H1 (cell line): ENCODE results near the gene MSL1. TPM values are rescaled to one million over a fixed set of nuclear protein-coding genes. Genes with fewer than 3 reads are reported as not detected.

Source experiments
- CTCF ChIA-PET: fragments of 300-600 bp; sonication (Branson Sonifier 250); formaldehyde crosslinking; loops from one replicate; lab custom pipeline; 2021; ENCODE audit not compliant: partially characterized antibody; lab: Charles Lee
- POLR2A ChIA-PET: fragments of 300-600 bp; sonication (Branson Sonifier 250); formaldehyde crosslinking; loops from one replicate; lab custom pipeline; 2021; ENCODE audit warnings: inconsistent platforms; ENCODE audit not compliant: partially characterized antibody; lab: Charles Lee
- DNase-seq, 2 experiments: peaks; one replicate each; pipeline versions ENCODE4 v3.0.0 to v3.0.0-alpha.2; 2010 to 2022; ENCODE audit warnings: low spot score in 2 of 2, low read depth in 1 of 2, mixed read lengths in 1 of 2
- FAIRE-seq: peaks from 2 replicates; lab custom pipeline; 2011; peaks lifted over from hg19 to GRCh38; lab: Jason Lieb, UNC
- H2AFZ ChIP-seq: 2 replicates; pipeline ENCODE4 v1.8.1; 2012; ENCODE audit warnings: low read length, inconsistent platforms
- H2AK5ac ChIP-seq: 2 replicates; pipeline ENCODE4 v1.6.1; 2013; ENCODE audit warnings: low read depth, low read length
- H2BK120ac ChIP-seq: replicated peaks from 2 replicates; pipeline ENCODE3; 2013; ENCODE audit warnings: low read depth, low read length, inconsistent platforms
- H2BK12ac ChIP-seq: 2 replicates; pipeline ENCODE4 v1.6.1; 2013; ENCODE audit warnings: low read depth, low read length
- H2BK15ac ChIP-seq: 2 replicates; pipeline ENCODE4 v1.6.1; 2013; ENCODE audit warnings: low read length
- H2BK20ac ChIP-seq: 2 replicates; pipeline ENCODE4 v1.6.1; 2013; ENCODE audit warnings: low read length
- H2BK5ac ChIP-seq: 2 replicates; pipeline ENCODE4 v1.6.1; 2013; ENCODE audit warnings: low read depth, low read length
- H3K14ac ChIP-seq: 2 replicates; pipeline ENCODE4 v1.6.1; 2013; ENCODE audit warnings: inconsistent platforms; ENCODE audit not compliant: insufficient read length
- H3K18ac ChIP-seq: 2 replicates; pipeline ENCODE4 v1.6.1; 2013; ENCODE audit warnings: low read length; ENCODE audit errors: extremely low read depth
- H3K23ac ChIP-seq: 2 replicates; pipeline ENCODE4 v1.6.1; 2013; ENCODE audit warnings: inconsistent platforms; ENCODE audit not compliant: insufficient read length
- H3K23me2 ChIP-seq: 2 replicates; pipeline ENCODE4 v1.6.1; 2013; ENCODE audit warnings: low read depth, low read length
- H3K27ac ChIP-seq: 2 replicates; pipeline ENCODE4 v1.6.1; 2011; ENCODE audit warnings: low read depth, low read length, inconsistent platforms
- H3K27me3 ChIP-seq, 4 experiments: replicated peaks in 1 of 4; 1 replicate in 1 of 4; 2 replicates in 3 of 4; pipeline versions ENCODE4 v1.6.1 to v1.8.1; 2011 to 2013; ENCODE audit warnings: low read length in 3 of 4, mild to moderate bottlenecking in 3 of 4, inconsistent platforms in 2 of 4, mixed read lengths in 2 of 4, moderate library complexity in 1 of 4; ENCODE audit not compliant: control insufficient read depth in 3 of 4, insufficient read depth in 3 of 4; ENCODE audit errors: extremely low read depth in 1 of 4
- H3K36me3 ChIP-seq, 4 experiments: 2 replicates each; pipeline versions ENCODE4 v1.6.1 to v1.8.1; 2011 to 2013; ENCODE audit warnings: mild to moderate bottlenecking in 4 of 4, low read length in 3 of 4, moderate library complexity in 2 of 4, control low read depth in 1 of 4, inconsistent platforms in 1 of 4; ENCODE audit not compliant: insufficient read depth in 4 of 4, control insufficient read depth in 2 of 4
- H3K4ac ChIP-seq: replicated peaks from 2 replicates; pipeline ENCODE3; 2013; ENCODE audit warnings: low read length, low read depth, mixed read lengths, inconsistent platforms; ENCODE audit not compliant: insufficient read length
- H3K4me1 ChIP-seq, 4 experiments: replicated peaks in 1 of 4; 1 replicate in 1 of 4; 2 replicates in 3 of 4; pipeline versions ENCODE4 v1.6.1 to v1.8.1; 2011 to 2013; ENCODE audit warnings: low read length in 3 of 4, inconsistent platforms in 2 of 4, mixed read lengths in 1 of 4; ENCODE audit not compliant: insufficient read depth in 4 of 4, control insufficient read depth in 3 of 4
- H3K4me2 ChIP-seq, 2 experiments: 2 replicates each; pipeline versions ENCODE4 v1.6.1 to v1.8.1; 2011 to 2013; ENCODE audit warnings: low read depth in 2 of 2, low read length in 2 of 2, control low read depth in 1 of 2, inconsistent platforms in 1 of 2, mild to moderate bottlenecking in 1 of 2; ENCODE audit not compliant: insufficient read depth in 1 of 2
- H3K4me3 ChIP-seq, 4 experiments: fragments of 200-600, 300-600 bp in 1 of 4; sonication (generic), shearing (Covaris generic), sonication (Bioruptor Twin) in 1 of 4; 2 replicates each; pipeline versions ENCODE4 v1.5.1 to v1.8.1; 2011 to 2016; ENCODE audit warnings: low read length in 4 of 4, low read depth in 3 of 4, control low read depth in 2 of 4, inconsistent platforms in 2 of 4, mild to moderate bottlenecking in 2 of 4, mixed read lengths in 1 of 4, moderate library complexity in 1 of 4; ENCODE audit not compliant: insufficient read depth in 2 of 4; ENCODE audit errors: extremely low read depth in 1 of 4
- H3K56ac ChIP-seq: replicated peaks from 2 replicates; pipeline ENCODE3; 2013; ENCODE audit warnings: low read depth, mild to moderate bottlenecking, mixed read lengths, low read length, inconsistent platforms; ENCODE audit not compliant: insufficient read length
- H3K79me1 ChIP-seq: 2 replicates; pipeline ENCODE4 v1.6.1; 2013; ENCODE audit warnings: low read depth, low read length, control low read depth
- H3K79me2 ChIP-seq, 2 experiments: 2 replicates each; pipeline versions ENCODE4 v1.6.1 to v1.8.1; 2012 to 2013; ENCODE audit warnings: low read length in 2 of 2, mild to moderate bottlenecking in 2 of 2, inconsistent platforms in 1 of 2; ENCODE audit not compliant: insufficient read depth in 2 of 2, control insufficient read depth in 1 of 2
- H3K9ac ChIP-seq, 4 experiments: replicated peaks in 1 of 4; 1 replicate in 1 of 4; 2 replicates in 3 of 4; pipeline versions ENCODE4 v1.6.1 to v1.8.1; 2011 to 2013; ENCODE audit warnings: low read depth in 3 of 4, low read length in 3 of 4, control low read depth in 2 of 4, mild to moderate bottlenecking in 2 of 4, moderate library complexity in 2 of 4, inconsistent platforms in 1 of 4; ENCODE audit errors: extremely low read depth in 1 of 4
- H3K9me3 ChIP-seq, 2 experiments: 2 replicates each; pipeline versions ENCODE4 v1.6.1 to v1.8.1; 2012 to 2013; ENCODE audit warnings: mild to moderate bottlenecking in 2 of 2, moderate library complexity in 2 of 2, control low read depth in 1 of 2, inconsistent platforms in 1 of 2, low read depth in 1 of 2, low read length in 1 of 2, mixed read lengths in 1 of 2; ENCODE audit not compliant: insufficient read depth in 2 of 2
- H4K20me1 ChIP-seq, 2 experiments: replicated peaks in 1 of 2; 2 replicates each; pipeline versions ENCODE3 to v1.8.1; 2011 to 2013; ENCODE audit warnings: inconsistent platforms in 2 of 2, low read length in 2 of 2, mild to moderate bottlenecking in 1 of 2; ENCODE audit not compliant: insufficient read depth in 2 of 2, control insufficient read depth in 1 of 2
- H4K5ac ChIP-seq: 2 replicates; pipeline ENCODE4 v1.6.1; 2013; ENCODE audit warnings: low read length, low read depth, mixed read lengths, inconsistent platforms; ENCODE audit not compliant: insufficient read length
- H4K8ac ChIP-seq: 2 replicates; pipeline ENCODE4 v1.8.0; 2013; ENCODE audit warnings: mild to moderate bottlenecking, moderate library complexity, low read length, inconsistent platforms; ENCODE audit not compliant: insufficient read depth; ENCODE audit errors: extremely low read depth
- H4K91ac ChIP-seq: replicated peaks from 2 replicates; pipeline ENCODE3; 2013; ENCODE audit warnings: low read length, mixed read lengths, inconsistent platforms; ENCODE audit not compliant: insufficient read length
- ASH2L ChIP-seq: fragments of 200-600, 300-600 bp; sonication (generic); IDR thresholded peaks from one replicate; pipeline ENCODE4 v1.7.1; 2017; ENCODE audit warnings: low read length
- ATF3 ChIP-seq: IDR thresholded peaks from 2 replicates; pipeline ENCODE4 v1.6.1; 2011; ENCODE audit warnings: low read depth, mild to moderate bottlenecking, low read length; ENCODE audit not compliant: insufficient read depth
- BACH1 ChIP-seq: IDR thresholded peaks from 2 replicates; pipeline ENCODE4 v1.6.1; 2012; ENCODE audit warnings: low read length, improper control_type of control experiment
- CBX8 ChIP-seq: fragments of 300-800, 300-1000 bp; sonication (generic); IDR thresholded peaks from 2 replicates; pipeline ENCODE4 v1.7.1; 2016; ENCODE audit warnings: low read depth, low read length, borderline replicate concordance
- CREB1 ChIP-seq: IDR thresholded peaks from 2 replicates; pipeline ENCODE4 v1.6.1; 2012; ENCODE audit warnings: inconsistent platforms
- FOSL1 ChIP-seq: IDR thresholded peaks from 2 replicates; pipeline ENCODE4 v1.6.1; 2011; ENCODE audit warnings: mild to moderate bottlenecking, low read depth, low read length, moderate library complexity; ENCODE audit not compliant: insufficient read depth
- KDM4A ChIP-seq: IDR thresholded peaks from one replicate; pipeline ENCODE4 v1.7.1; 2012; ENCODE audit warnings: low read depth, mild to moderate bottlenecking, moderate library complexity, low read length, inconsistent platforms; ENCODE audit not compliant: severe bottlenecking
- RXRA ChIP-seq: IDR thresholded peaks from 2 replicates; pipeline ENCODE4 v1.6.1; 2011; ENCODE audit warnings: low read depth, mild to moderate bottlenecking, low read length, moderate library complexity; ENCODE audit not compliant: insufficient read depth
- SIRT6 ChIP-seq: IDR thresholded peaks from one replicate; pipeline ENCODE4 v1.7.1; 2012; ENCODE audit warnings: low read length, inconsistent platforms
- TEAD4 ChIP-seq: IDR thresholded peaks from 2 replicates; pipeline ENCODE4 v1.6.1; 2012; ENCODE audit warnings: low read depth, low read length, inconsistent platforms, mixed read lengths
- whole genome bisulfite sequencing, 2 experiments: shearing (Covaris generic) in 1 of 2; methylation state at CpG; one replicate each; pipeline versions ENCODE4 v1.1.6 to v1.1.7; 2013 to 2015; ENCODE audit warnings: low lambda C conversion rate in 2 of 2, mixed read lengths in 2 of 2, inconsistent platforms in 1 of 2, low coverage in 1 of 2, missing lambda C conversion rate in 1 of 2; ENCODE audit not compliant: insufficient replicate concordance in 2 of 2, insufficient coverage in 1 of 2, insufficient read length in 1 of 2; ENCODE audit errors: extremely low coverage in 1 of 2, missing lambda C conversion rate in 1 of 2; 5-methylcytosine and 5-hydroxymethylcytosine counted together
- polyA plus RNA-seq, 7 experiments: library from polyadenylated mRNA; depleted of rRNA in 3 of 7; stranded (reverse) in 5 of 7; unstranded in 2 of 7; fragments of >200 nt in 5 of 7; fragments of 200-250 nt in 2 of 7; gene quantifications; 1 replicate in 5 of 7; 2 replicates in 1 of 7; 4 replicates in 1 of 7; pipeline versions ENCODE4 v1.2.1 to v1.2.3, GENCODE V29; 2011 to 2013; ENCODE audit warnings: missing spikeins in 2 of 7, mixed read lengths in 2 of 7
- total RNA-seq: library from RNA; stranded (reverse); fragmentation: NEBNext Ultra II Directional; extraction: Animal tissue kit (Norgen Biotek cat#: 25700); gene quantifications from 2 replicates; pipeline ENCODE4 v1.2.1, GENCODE V29; 2021

MSL1 gene
- total and polyA plus RNA-seq, 2 of the 8 experiments (the other 6 are each of a cell fraction or from before 2014, with no cell fraction given), result 24.1 to 66.5 TPM

DNA sequence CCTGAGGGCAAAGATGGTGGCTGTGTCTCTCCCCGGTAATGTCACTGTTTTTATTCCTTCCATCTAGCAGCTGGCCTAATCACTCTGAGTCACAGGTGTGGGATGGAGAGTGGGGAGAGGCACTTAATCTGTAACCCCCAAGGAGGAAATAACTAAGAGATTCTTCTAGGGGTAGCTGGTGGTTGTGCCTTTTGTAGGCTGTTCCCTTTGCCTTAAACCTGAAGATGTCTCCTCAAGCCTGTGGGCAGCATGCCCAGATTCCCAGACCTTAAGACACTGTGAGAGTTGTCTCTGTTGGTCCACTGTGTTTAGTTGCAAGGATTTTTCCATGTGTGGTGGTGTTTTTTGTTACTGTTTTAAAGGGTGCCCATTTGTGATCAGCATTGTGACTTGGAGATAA, 50.0 kb downstream of the MSL1 start:
- no peak overlapping the region for H2BK20ac ChIP-seq
- H3K27me3 ChIP-seq, result no peaks in the 10 kb centered on the region
- H3K18ac ChIP-seq, result no peak overlapping the region
- H3K9ac ChIP-seq, result no peak overlapping the region
- H3K79me1 ChIP-seq, result no peaks in the 10 kb centered on the region
- H2AK5ac ChIP-seq, result no peak overlapping the region
- H3K4me1 ChIP-seq, result peaks cover under 1 to 11% (median 3%) of the 10 kb centered on the region in 4 experiments
- H2BK12ac ChIP-seq, result no peak overlapping the region
- ChIA-PET CTCF (interaction anchor here (0.9 kb wide), 1 partner anchor 19 kb away, joined by 6 read pairs; no protein-coding TSS in a partner anchor), POLR2A (no interaction called here)
- no peak overlapping the region for H3K23ac ChIP-seq
- no peaks in the 10 kb centered on the region for H3K79me2 ChIP-seq
- no peak overlapping the region for H2AFZ ChIP-seq
- H4K5ac ChIP-seq, result no peak overlapping the region
- peaks cover 39 to 61% (median 52%) of the 10 kb centered on the region in 4 experiments for H3K36me3 ChIP-seq
- H3K14ac ChIP-seq, result no peak overlapping the region
- H3K27ac ChIP-seq, result no peak overlapping the region
- H2BK15ac ChIP-seq, result no peak overlapping the region
- no peaks in the 10 kb centered on the region for H3K9me3 ChIP-seq
- DNase-seq (no peak), FAIRE-seq (no peak)
- no peak overlapping the region for H3K56ac ChIP-seq
- H2BK120ac ChIP-seq, result no peak overlapping the region
- WGBS, 2 experiments, result 100% methylated on average over 1 of the region's 1 CpG; no CpG with 5 or more reads in 1 of the 2 experiments
- H3K4ac ChIP-seq, result no peak overlapping the region
- TF ChIP-seq CREB1 (no peak), KDM4A (no peak), ASH2L (no peak), CBX8 (no peak), ATF3 (no peak), FOSL1 (no peak), BACH1 (no peak), RXRA (no peak), SIRT6 (no peak), TEAD4 (no peak)
- H4K8ac ChIP-seq, result no peak overlapping the region
- peaks cover 4 to 5% of the 10 kb centered on the region in 2 experiments for H4K20me1 ChIP-seq
- H4K91ac ChIP-seq, result no peak overlapping the region
- no peak overlapping the region for H3K4me2 ChIP-seq
- H3K4me3 ChIP-seq, result no peak overlapping the region
- no peak overlapping the region for H2BK5ac ChIP-seq
- no peaks in the 10 kb centered on the region for H3K23me2 ChIP-seq
